ENCODE measurements around the gene ZNF586. TPM values are rescaled to one million over a fixed set of nuclear protein-coding genes. Genes with fewer than 3 reads are reported as not detected.
"Not testable (repeated sequence)": the region's sequence is repeated elsewhere in the genome, so short reads cannot be mapped to it uniquely, and the experiment has no call there.

ZNF586 gene
- total RNA-seq, 1 donor from 2014 or later: 13.6 TPM

DNA sequence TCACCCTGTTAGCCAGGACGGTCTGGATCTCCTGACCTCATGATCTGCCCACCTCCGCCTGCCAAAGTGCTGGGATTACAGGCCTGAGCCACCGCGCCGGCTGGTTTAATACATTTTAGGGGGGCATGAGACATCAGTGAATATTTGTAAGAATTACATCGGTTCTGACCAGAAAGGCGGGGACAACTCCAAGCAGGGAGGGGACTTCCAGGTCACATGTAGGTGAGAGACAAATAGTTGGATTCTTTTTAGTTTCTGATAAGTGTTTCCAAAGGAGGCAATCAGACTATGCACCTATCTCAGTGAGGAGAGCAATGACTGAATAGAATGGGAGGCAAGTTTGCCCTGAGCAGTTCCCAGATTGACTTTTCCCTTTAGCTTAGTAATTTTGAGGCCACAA lies 48.9 kb downstream of the ZNF586 start:
- H3K4me1 Mint-ChIP-seq (ENCODE audit: low read depth): peaks cover 47% of the 10 kb centered on the region
- H3K27me3 Mint-ChIP-seq (ENCODE audit: insufficient read depth): no peaks in the 10 kb centered on the region
- H3K4me3 Mint-ChIP-seq: peak overlapping the region; percentile 99
- H3K36me3 Mint-ChIP-seq (ENCODE audit: low read depth): peaks cover 28% of the 10 kb centered on the region
- DNase-seq (ENCODE audit: low spot score): no peak
- H3K9me3 Mint-ChIP-seq: no peaks in the 10 kb centered on the region
- peak overlapping the region; percentile 74 for H3K27ac Mint-ChIP-seq
- intact Hi-C loops (cut with micrococcal nuclease): loop anchor here (2.0 to 10.0 kb wide), 5 partner anchors 98 to 1504 kb away; partner anchors contain the start of genes RPS5, ZNF416, ZNF417 and ZNF837

- peak; percentile 76 for DNase-seq (ENCODE audit: low spot score)
- H3K4me1 Mint-ChIP-seq (ENCODE audit: low read depth): peaks cover 50% of the 10 kb centered on the region
These were observed 50.1 kb downstream of the ZNF586 start for GRCh38 chr19:57819475-57820148.

GRCh38 chr19:57820599-57820998 lies 51.1 kb downstream of the ZNF586 start:
- Mint-ChIP-seq H3K4me3 (peak overlapping the region; percentile 99), H3K27me3 (ENCODE audit: insufficient read depth) (no peaks in the 10 kb centered on the region), H3K9me3 (no peaks in the 10 kb centered on the region), H3K36me3 (ENCODE audit: low read depth) (peaks cover 32% of the 10 kb centered on the region), H3K4me1 (ENCODE audit: low read depth) (peaks cover 42% of the 10 kb centered on the region), H3K27ac (peak overlapping the region; percentile 98)
- no peak for DNase-seq (ENCODE audit: low spot score)
- intact Hi-C loops (cut with micrococcal nuclease): no loop called here

More at GRCh38 chr19:57819475-57820148, 50.1 kb downstream of the ZNF586 start:
- Mint-ChIP-seq H3K27me3 (ENCODE audit: insufficient read depth) (no peaks in the 10 kb centered on the region), H3K27ac (peak overlapping the region; percentile 98), H3K4me3 (peak overlapping the region; percentile 99), H3K9me3 (no peaks in the 10 kb centered on the region), H3K36me3 (ENCODE audit: low read depth) (peaks cover 31% of the 10 kb centered on the region)
- intact Hi-C loops (cut with micrococcal nuclease): loop anchor here (1.0 to 10.0 kb wide), 11 partner anchors 30 to 1505 kb away; partner anchors contain the start of genes RPS5, ZNF416, ZNF417 and ZNF586

GRCh38 chr19:57821095-57821494 lies 51.6 kb downstream of the ZNF586 start:
- peaks cover 34% of the 10 kb centered on the region for H3K36me3 Mint-ChIP-seq (ENCODE audit: low read depth)
- H3K4me3 Mint-ChIP-seq: peak overlapping the region; percentile 99
- DNase-seq (ENCODE audit: low spot score); H3K9me3 Mint-ChIP-seq; H3K27me3 Mint-ChIP-seq (ENCODE audit: insufficient read depth); intact Hi-C loops (cut with micrococcal nuclease): not testable (repeated sequence)
- peak overlapping the region; percentile 9 for H3K27ac Mint-ChIP-seq
- peaks cover 42% of the 10 kb centered on the region for H3K4me1 Mint-ChIP-seq (ENCODE audit: low read depth)

DNA sequence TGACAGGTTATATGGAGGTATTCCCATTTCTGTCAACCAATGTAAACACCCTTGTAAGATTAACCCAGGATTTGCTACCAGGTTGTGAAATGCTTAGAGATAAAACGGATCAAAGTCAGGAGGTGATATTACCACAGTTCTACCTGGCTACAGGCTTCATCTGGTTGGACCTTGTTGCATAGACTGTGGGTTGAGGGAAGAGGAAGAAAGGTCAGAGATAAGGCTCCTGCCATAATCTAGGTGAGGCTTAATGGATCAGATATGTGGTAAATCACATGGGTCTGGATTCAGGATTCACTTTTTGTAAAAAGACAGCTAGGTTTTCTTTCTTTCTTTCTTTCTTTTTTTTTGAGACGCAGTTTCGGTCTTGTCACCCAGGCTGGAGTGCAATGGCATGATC lies 52.0 kb downstream of the ZNF586 start:
- H3K9me3 Mint-ChIP-seq; H3K4me3 Mint-ChIP-seq; intact Hi-C loops (cut with micrococcal nuclease); DNase-seq (ENCODE audit: low spot score); H3K27me3 Mint-ChIP-seq (ENCODE audit: insufficient read depth); H3K27ac Mint-ChIP-seq: not testable (repeated sequence)
- H3K36me3 Mint-ChIP-seq (ENCODE audit: low read depth): peaks cover 36% of the 10 kb centered on the region
- peaks cover 42% of the 10 kb centered on the region for H3K4me1 Mint-ChIP-seq (ENCODE audit: low read depth)

- DNase-seq (ENCODE audit: low spot score); intact Hi-C loops (cut with micrococcal nuclease); H3K4me3 Mint-ChIP-seq; H3K27me3 Mint-ChIP-seq (ENCODE audit: insufficient read depth); H3K27ac Mint-ChIP-seq; H3K9me3 Mint-ChIP-seq: not testable (repeated sequence)
- H3K4me1 Mint-ChIP-seq (ENCODE audit: low read depth): peaks cover 42% of the 10 kb centered on the region
- peaks cover 44% of the 10 kb centered on the region for H3K36me3 Mint-ChIP-seq (ENCODE audit: low read depth)
These were observed 53.7 kb downstream of the ZNF586 start for GRCh38 chr19:57823155-57823554.

DNA sequence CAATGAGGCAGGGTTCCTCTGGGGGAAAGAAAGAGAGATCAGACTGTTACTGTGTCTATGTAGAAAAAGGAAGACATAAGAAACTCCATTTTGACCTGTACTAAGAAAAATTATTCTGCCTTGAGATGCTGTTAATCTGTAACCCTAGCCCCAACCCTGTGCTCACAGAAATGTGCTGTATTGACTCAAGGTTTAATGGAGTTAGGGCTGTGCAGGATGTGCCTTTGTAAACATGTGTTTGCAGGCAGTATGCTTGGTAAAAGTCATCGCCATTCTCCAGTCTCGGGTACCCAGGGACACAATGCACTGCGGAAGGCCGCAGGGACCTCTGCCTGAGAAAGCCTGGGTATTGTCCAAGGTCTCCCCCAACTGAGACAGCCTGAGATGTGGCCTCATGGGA lies 54.1 kb downstream of the ZNF586 start:
- H3K27ac Mint-ChIP-seq; H3K4me3 Mint-ChIP-seq; H3K27me3 Mint-ChIP-seq (ENCODE audit: insufficient read depth); DNase-seq (ENCODE audit: low spot score); intact Hi-C loops (cut with micrococcal nuclease); H3K9me3 Mint-ChIP-seq: not testable (repeated sequence)
- Mint-ChIP-seq H3K4me1 (ENCODE audit: low read depth) (peaks cover 38% of the 10 kb centered on the region), H3K36me3 (ENCODE audit: low read depth) (peaks cover 45% of the 10 kb centered on the region)

- intact Hi-C loops (cut with micrococcal nuclease): no loop called here
- no peaks in the 10 kb centered on the region for H3K9me3 Mint-ChIP-seq
- peaks cover 29% of the 10 kb centered on the region for H3K4me1 Mint-ChIP-seq (ENCODE audit: low read depth)
- H3K27me3 Mint-ChIP-seq (ENCODE audit: insufficient read depth): no peaks in the 10 kb centered on the region
- peaks cover 51% of the 10 kb centered on the region for H3K36me3 Mint-ChIP-seq (ENCODE audit: low read depth)
- H3K27ac Mint-ChIP-seq: no peak overlapping the region
- DNase-seq (ENCODE audit: low spot score): no peak
- H3K4me3 Mint-ChIP-seq: no peak overlapping the region
These were observed 56.0 kb downstream of the ZNF586 start for GRCh38 chr19:57825511-57825910.

DNA sequence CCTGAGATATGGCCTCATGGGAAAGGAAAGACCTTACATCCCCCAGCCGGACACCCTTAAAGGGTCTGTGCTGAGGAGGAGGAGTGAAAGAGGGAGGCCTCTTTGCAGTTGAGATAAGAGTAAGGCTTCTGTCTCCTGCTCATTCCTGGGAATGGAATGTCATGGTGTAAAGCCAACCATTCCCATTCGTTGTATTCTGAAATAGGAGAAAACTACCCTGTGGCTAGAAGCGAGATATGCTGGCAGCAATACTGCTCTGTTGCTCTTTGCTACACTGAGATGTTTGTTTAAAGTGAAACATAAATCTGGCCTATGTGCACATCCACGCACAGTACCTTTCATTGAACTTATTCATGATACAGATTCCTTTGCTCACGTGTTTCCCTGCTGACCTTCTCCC lies 59.8 kb downstream of the ZNF586 start:
- Mint-ChIP-seq H3K27me3 (ENCODE audit: insufficient read depth) (no peaks in the 10 kb centered on the region), H3K4me3 (no peak overlapping the region), H3K9me3 (no peaks in the 10 kb centered on the region), H3K27ac (no peak overlapping the region), H3K4me1 (ENCODE audit: low read depth) (peaks cover 4% of the 10 kb centered on the region), H3K36me3 (ENCODE audit: low read depth) (peaks cover 44% of the 10 kb centered on the region)
- no peak for DNase-seq (ENCODE audit: low spot score)
- intact Hi-C loops (cut with micrococcal nuclease): no loop called here

DNA sequence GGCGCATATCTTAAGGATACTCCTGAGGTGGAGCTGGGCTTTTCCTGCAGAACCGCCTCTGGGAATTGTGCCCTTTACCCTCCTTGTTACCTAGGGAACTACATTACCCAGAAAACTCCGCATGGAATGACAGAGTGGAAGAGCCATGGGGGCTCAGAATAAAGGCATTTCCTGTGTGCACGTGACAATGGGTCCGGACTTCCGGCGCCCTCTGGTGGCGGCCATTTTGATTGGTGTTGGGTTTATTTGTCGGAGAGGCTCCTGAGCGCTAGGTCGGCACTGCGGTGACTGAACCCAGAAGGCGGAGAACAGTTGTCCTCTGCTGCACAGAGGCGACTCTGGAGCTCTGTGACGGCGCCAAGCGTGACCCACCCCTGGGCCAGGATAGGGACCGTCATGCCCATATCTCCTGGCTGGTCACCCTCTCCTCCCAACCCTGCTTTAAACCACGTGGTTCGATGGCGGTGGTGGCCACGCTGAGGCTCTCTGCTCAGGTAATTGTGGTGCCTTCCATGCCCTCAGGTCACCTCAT lies 60.7 kb downstream of the ZNF586 start, which contains the start of gene ZNF587B:
TSS of gene ZNF587B (plus strand) at position 229 of the 532 bp plus-strand sequence. CDS start at position 459, 230 bp downstream.
- DNase-seq (ENCODE audit: low spot score): no peak
- Mint-ChIP-seq H3K27ac (no peak within 1 kb of the TSS), H3K36me3 (ENCODE audit: low read depth) (peaks cover 40% of the 10 kb centered on the region), H3K4me1 (ENCODE audit: low read depth) (no peaks in the 10 kb centered on the region), H3K4me3 (no peak within 1 kb of the TSS), H3K27me3 (ENCODE audit: insufficient read depth) (no peaks in the 10 kb centered on the region), H3K9me3 (no peaks in the 10 kb centered on the region)
- intact Hi-C loops (cut with micrococcal nuclease): no loop called here

Other genes starting within 250 kb of the ZNF586 start
- 3.6 and 4.2 TPM in 2 replicates for gene ZNF549, start 242.3 kb upstream of the ZNF586 start, total RNA-seq
- gene ZNF550, start 209.8 kb upstream of the ZNF586 start, total RNA-seq: 7.2 and 7.5 TPM in 2 replicates
- gene ZNF416, start 190.8 kb upstream of the ZNF586 start, total RNA-seq: 3.2 and 3.7 TPM in 2 replicates
- gene ZIK1, start 185.5 kb upstream of the ZNF586 start, total RNA-seq: 3.9 and 4.0 TPM in 2 replicates
- 5.4 and 7.3 TPM in 2 replicates for gene ZNF530, start 169.8 kb upstream of the ZNF586 start, total RNA-seq
- gene ZNF134, start 155.4 kb upstream of the ZNF586 start, total RNA-seq: 8.4 and 9.4 TPM in 2 replicates
- 8.3 and 8.4 TPM in 2 replicates for gene ZNF211, start 136.5 kb upstream of the ZNF586 start, total RNA-seq
- not detected in 2 replicates for gene ZSCAN4, start 100.7 kb upstream of the ZNF586 start, total RNA-seq
- 9.6 and 11.1 TPM in 2 replicates for gene ZNF551, start 87.7 kb upstream of the ZNF586 start, total RNA-seq
- gene ZNF154, start 60.5 kb upstream of the ZNF586 start, total RNA-seq: 4.6 and 4.7 TPM in 2 replicates
- gene ZNF671, start 42.1 kb upstream of the ZNF586 start, total RNA-seq: 4.9 and 5.5 TPM in 2 replicates
- 6.8 and 6.9 TPM in 2 replicates for gene ZNF776, start 22.9 kb upstream of the ZNF586 start, total RNA-seq
- gene ZNF552, start 45.2 kb downstream of the ZNF586 start, total RNA-seq: 9.0 and 10.7 TPM in 2 replicates
- gene ZNF587B, start 60.6 kb downstream of the ZNF586 start, total RNA-seq: 25.1 and 26.7 TPM in 2 replicates
- 29.4 and 29.6 TPM in 2 replicates for gene ZNF587, start 80.2 kb downstream of the ZNF586 start, total RNA-seq
- 14.1 and 15.7 TPM in 2 replicates for gene ZNF814, start 119.4 kb downstream of the ZNF586 start, total RNA-seq
- gene ZNF417, start 146.9 kb downstream of the ZNF586 start, total RNA-seq: 10.9 and 11.6 TPM in 2 replicates
- gene ZNF418, start 165.7 kb downstream of the ZNF586 start, total RNA-seq: 0.70 and 3.6 TPM in 2 replicates
- gene ZNF256, start 178.0 kb downstream of the ZNF586 start, total RNA-seq: 2.5 and 3.4 TPM in 2 replicates
- not detected in 2 replicates for gene C19orf18, start 204.9 kb downstream of the ZNF586 start, total RNA-seq
- gene ZNF606, start 233.1 kb downstream of the ZNF586 start, total RNA-seq: 6.3 and 6.4 TPM in 2 replicates

Data from activated T-helper 1 cell treated with anti-CD3 and anti-CD28 coated beads, Interleukin-12 subunit alpha, Interleukin-12 subunit beta, Interleukin-2, Interleukin-4 antibody, amounts not matched to agents 30 ng/mL and 10 ng/mL and 1 ng/mL, durations not matched to agents 14 hours and 24 hours and 36 hours (primary cell).